Fibroblast of villous mesenchyme (primary cell): ENCODE results near the gene PPME1. TPM values are rescaled to one million over a fixed set of nuclear protein-coding genes. Genes with fewer than 3 reads are reported as not detected.

Source experiments
- DNase-seq: peaks from one replicate; pipeline ENCODE4 v3.0.0-alpha.2; 2010; ENCODE audit warnings: low read depth
- H3K4me3 ChIP-seq: 2 replicates; pipeline ENCODE4 v1.5.1; 2011; ENCODE audit warnings: low read depth, mild to moderate bottlenecking, low read length
- CTCF ChIP-seq: IDR thresholded peaks from 2 replicates; pipeline ENCODE4 v1.5.1; 2012; ENCODE audit warnings: low read depth, mild to moderate bottlenecking, low read length; ENCODE audit not compliant: insufficient read depth
- total RNA-seq: library from RNA; depleted of rRNA; stranded (reverse); fragments of >200 nt; gene quantifications from 2 replicates; pipeline ENCODE4 v1.2.3, GENCODE V29; 2012

Gene PPME1
- total RNA-seq, 1 donor, result 165 TPM

GRCh38 chr11:74196781-74197486, 25.8 kb downstream of the PPME1 start:
- DNase-seq, result no peak
- TF ChIP-seq CTCF, result no peak

GRCh38 chr11:74203966-74204365, 32.9 kb downstream of the PPME1 start:
- no peak for DNase-seq
- no peak for TF ChIP-seq CTCF
- H3K4me3 ChIP-seq, result no peak overlapping the region

More at GRCh38 chr11:74196781-74197486, 25.8 kb downstream of the PPME1 start:
- no peak overlapping the region for H3K4me3 ChIP-seq

GRCh38 chr11:74204701-74205100, 33.6 kb downstream of the PPME1 start:
- no peak for TF ChIP-seq CTCF
- DNase-seq, result peak; percentile 57
- no peak overlapping the region for H3K4me3 ChIP-seq

- no peak for TF ChIP-seq CTCF
- no peak for DNase-seq
- H3K4me3 ChIP-seq, result no peak overlapping the region
Measured at GRCh38 chr11:74205181-74205580, 34.1 kb downstream of the PPME1 start.

GRCh38 chr11:74206746-74207145, 35.7 kb downstream of the PPME1 start:
- no peak for TF ChIP-seq CTCF
- no peak for DNase-seq
- H3K4me3 ChIP-seq, result no peak overlapping the region

GRCh38 chr11:74208507-74208906, 37.4 kb downstream of the PPME1 start:
- no peak overlapping the region for H3K4me3 ChIP-seq
- TF ChIP-seq CTCF, result no peak
- no peak for DNase-seq

GRCh38 chr11:74212533-74212932, 41.4 kb downstream of the PPME1 start:
- TF ChIP-seq CTCF, result no peak
- H3K4me3 ChIP-seq, result no peak overlapping the region
- no peak for DNase-seq
